Lung (tissue), 12 donors: ENCODE data around the gene CA10. TPM values are rescaled to one million over a fixed set of nuclear protein-coding genes. Genes with fewer than 3 reads are reported as not detected.
A peak's percentile ranks its signal among the peaks of the same experiment; 100 is the strongest.

Experiments
- ATAC-seq: fragments of 200-7000 bp; cut with Tn5 transposase; one replicate; pipeline ENCODE4 v1.9.1; 2020; ENCODE audit warnings: moderate number of reproducible peaks; ENCODE audit not compliant: insufficient read depth, low FRiP score
- DNase-seq, 3 donors: peaks; one replicate each; pipeline ENCODE4 v3.0.0-alpha.2; 2013 to 2017
- H3K27ac ChIP-seq, 2 donors: one replicate each; pipeline ENCODE4 v1.5.1; 2013; ENCODE audit warnings: mild to moderate bottlenecking in 2 of 2, moderate library complexity in 2 of 2, control low read depth in 1 of 2, inconsistent platforms in 1 of 2, low read depth in 1 of 2, low read length in 1 of 2
- H3K27me3 ChIP-seq, 3 donors: one replicate each; pipeline ENCODE4 v1.5.1; 2013; ENCODE audit warnings: low read length in 2 of 3; ENCODE audit not compliant: control insufficient read depth in 3 of 3, insufficient read depth in 3 of 3
- H3K36me3 ChIP-seq, 4 donors: one replicate each; pipeline ENCODE4 v1.5.1; 2013; ENCODE audit warnings: low read length in 4 of 4, mild to moderate bottlenecking in 1 of 4, moderate library complexity in 1 of 4; ENCODE audit not compliant: control insufficient read depth in 4 of 4, insufficient read depth in 4 of 4
- H3K4me1 ChIP-seq, 5 donors: one replicate each; pipeline ENCODE4 v1.5.1; 2013; ENCODE audit warnings: low read length in 5 of 5, mild to moderate bottlenecking in 2 of 5, moderate library complexity in 1 of 5; ENCODE audit not compliant: control insufficient read depth in 5 of 5, insufficient read depth in 5 of 5
- H3K4me3 ChIP-seq: one replicate; pipeline ENCODE4 v1.5.1; 2013; ENCODE audit warnings: mild to moderate bottlenecking, control low read depth, moderate library complexity
- H3K9ac ChIP-seq, 2 donors: one replicate each; pipeline ENCODE4 v1.5.1; 2013; ENCODE audit warnings: low read length in 2 of 2, control low read depth in 1 of 2; ENCODE audit not compliant: insufficient read depth in 1 of 2
- H3K9me3 ChIP-seq, 4 donors: one replicate each; pipeline ENCODE4 v1.5.1; 2013; ENCODE audit warnings: low read length in 3 of 4, mild to moderate bottlenecking in 1 of 4, moderate library complexity in 1 of 4; ENCODE audit not compliant: control insufficient read depth in 4 of 4, insufficient read depth in 3 of 4
- CTCF ChIP-seq: IDR thresholded peaks from 2 replicates; pipeline ENCODE4 v1.5.1; 2012; ENCODE audit warnings: mild to moderate bottlenecking; ENCODE audit errors: control extremely low read depth, extremely low read depth
- WGBS, 2 donors: extraction: QIAGEN DNeasy Blood & Tissue Kit; methylation state at CpG; one replicate each; pipeline ENCODE4 v1.1.7; 2013; 5-methylcytosine and 5-hydroxymethylcytosine counted together
- polyA plus RNA-seq, 2 donors: library from polyadenylated mRNA; stranded (reverse); fragments of 200-250 nt; gene quantifications; one replicate each; pipeline ENCODE4 v1.2.1, GENCODE V29; 2013
- total RNA-seq, 2 donors: library from RNA; depleted of rRNA in 1 of 2; stranded (reverse); fragments of >200 nt in 1 of 2; gene quantifications; one replicate each; pipeline ENCODE4 v1.2.1, GENCODE V29; 2014 to 2021
- donor health status: control.
- donor health status: control.
- donor health status: Bipolar disorder and iron deficiency.
- donor health status: healthy.
- donor health status: DM: yes; HTN: yes; CAD: no.

CA10 gene
- total and polyA plus RNA-seq, 4 donors: 0.04 to 0.17 TPM; not detected in 2

- Histone ChIP-seq H3K4me3 (no peak overlapping the region), H3K9ac (no peak overlapping the region), H3K36me3 (no peaks in the 10 kb centered on the region), H3K27me3 (no peaks in the 10 kb centered on the region), H3K9me3 (peaks cover 0 to 4% (median 0%) of the 10 kb centered on the region in 4 donors), H3K27ac (no peak overlapping the region), H3K4me1 (no peaks in the 10 kb centered on the region)
- no peak for TF ChIP-seq CTCF
- ATAC-seq: no peak
- DNase-seq: no peak
Measured at GRCh38 chr17:51741458-51741857, 417.1 kb downstream of the CA10 start.

GRCh38 chr17:51740531-51740930 is 418.0 kb downstream of the CA10 start:
- 61 to 72% methylated on average over 5 of the region's 5 CpGs for WGBS, 2 donors
- TF ChIP-seq CTCF: no peak
- Histone ChIP-seq H3K4me1 (no peaks in the 10 kb centered on the region), H3K9me3 (peaks cover 0 to 4% (median 0%) of the 10 kb centered on the region in 4 donors), H3K27ac (no peak overlapping the region), H3K36me3 (no peaks in the 10 kb centered on the region), H3K4me3 (no peak overlapping the region), H3K27me3 (no peaks in the 10 kb centered on the region), H3K9ac (no peak overlapping the region)
- ATAC-seq: no peak
- DNase-seq: peak in 1 of 3 donors; percentile 6

DNA sequence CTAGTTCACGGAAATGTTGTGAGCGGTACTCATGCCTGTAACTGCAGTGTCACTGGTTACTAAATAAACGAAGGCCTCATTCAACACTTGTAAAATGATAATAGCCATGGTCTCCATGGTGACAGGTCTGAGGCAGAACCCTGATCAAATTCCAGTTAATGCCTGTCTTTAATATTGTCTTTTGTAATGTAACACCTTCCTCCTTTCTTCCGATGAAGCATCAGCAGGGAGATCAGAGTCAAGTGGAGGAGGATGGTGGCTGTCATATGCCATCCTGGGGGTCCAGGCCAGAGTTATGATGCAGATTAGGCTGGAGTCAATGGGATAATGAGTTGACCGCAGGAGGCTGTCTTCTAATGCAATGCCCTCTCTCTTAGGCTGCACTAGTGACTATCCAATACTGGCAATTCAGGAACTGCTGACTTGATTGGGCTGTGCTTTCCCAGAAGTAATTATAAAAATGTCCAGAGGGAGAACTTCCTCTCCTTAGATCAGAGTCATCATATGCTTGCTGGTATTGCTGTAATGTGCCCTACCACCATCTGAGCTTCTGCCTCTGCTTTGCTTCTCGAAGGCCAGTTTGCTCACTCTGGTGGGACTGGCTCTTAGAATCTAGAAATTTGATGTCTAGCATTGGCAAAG is 419.1 kb downstream of the CA10 start:
- WGBS, 2 donors: 74 to 77% methylated on average over 6 of the region's 6 CpGs
- Histone ChIP-seq H3K27ac (no peak overlapping the region), H3K9me3 (peaks cover 0 to 4% (median 0%) of the 10 kb centered on the region in 4 donors), H3K27me3 (no peaks in the 10 kb centered on the region), H3K4me1 (no peaks in the 10 kb centered on the region), H3K36me3 (no peaks in the 10 kb centered on the region), H3K9ac (no peak overlapping the region), H3K4me3 (no peak overlapping the region)
- no peak for TF ChIP-seq CTCF
- DNase-seq (no peak), ATAC-seq (no peak)

DNA sequence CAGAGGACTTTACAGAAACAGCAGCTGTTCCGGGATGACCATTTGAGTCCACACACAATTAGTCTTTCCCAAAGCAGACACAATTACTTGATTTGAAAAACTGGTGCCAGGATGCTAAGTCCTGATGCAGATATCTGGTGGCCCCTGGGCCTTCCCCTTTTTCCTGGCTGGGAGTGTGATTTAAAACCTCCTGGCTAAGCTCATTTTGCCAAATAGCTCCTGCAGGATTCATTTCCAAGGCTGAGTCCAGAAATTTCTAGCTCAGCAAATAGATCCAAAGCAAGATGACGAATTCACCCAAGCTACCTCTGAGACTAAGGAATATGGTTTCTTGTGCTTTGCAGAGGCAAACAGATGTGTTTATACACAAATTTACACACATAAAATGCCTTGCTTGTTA is 422.2 kb downstream of the CA10 start:
- Histone ChIP-seq H3K4me1 (no peaks in the 10 kb centered on the region), H3K9ac (no peak overlapping the region), H3K36me3 (no peaks in the 10 kb centered on the region), H3K9me3 (peaks cover 0 to 2% (median 0%) of the 10 kb centered on the region in 4 donors), H3K4me3 (no peak overlapping the region), H3K27me3 (no peaks in the 10 kb centered on the region), H3K27ac (no peak overlapping the region)
- no peak for TF ChIP-seq CTCF
- ATAC-seq (no peak), DNase-seq (no peak)
- 83 to 90% methylated on average over 2 of the region's 2 CpGs for WGBS, 2 donors
